ENCODE data around the gene KRTAP1-3.
"Not testable (repeated sequence)": the region's sequence is repeated elsewhere in the genome, so short reads cannot be mapped to it uniquely, and the experiment has no call there.

KRTAP1-3 gene

GRCh38 chr17:41034346-41034935 lies at the start of gene KRTAP1-3:
Gene KRTAP1-3 (minus strand): TSS chr17:41034874. CDS start chr17:41034821, 53 bp downstream.
- DNase-seq (ENCODE audit: low read depth in 2 of 2): not testable (repeated sequence)

- not testable (repeated sequence) for DNase-seq (ENCODE audit: low read depth in 2 of 2)
Measured at GRCh38 chr17:41084100-41084856, 49.6 kb upstream of the KRTAP1-3 start, which contains the start of gene KRTAP4-7. Gene KRTAP4-7 (plus strand): TSS chr17:41084150. CDS start chr17:41084207, 57 bp downstream.

GRCh38 chr17:41083427-41083826 lies 48.8 kb upstream of the KRTAP1-3 start:
- DNase-seq (ENCODE audit: low read depth in 2 of 2): not testable (repeated sequence)

- DNase-seq (ENCODE audit: low read depth in 2 of 2): no peak
Measured at GRCh38 chr17:41082626-41083025, 48.0 kb upstream of the KRTAP1-3 start.

- DNase-seq (ENCODE audit: low read depth in 2 of 2): no peak
Measured at GRCh38 chr17:41076788-41077187, 42.1 kb upstream of the KRTAP1-3 start.

GRCh38 chr17:41073676-41074075 lies 39.0 kb upstream of the KRTAP1-3 start:
- no peak for DNase-seq (ENCODE audit: low read depth in 2 of 2)

- DNase-seq (ENCODE audit: low read depth in 2 of 2): no peak
Measured at GRCh38 chr17:41071606-41072360, 37.1 kb upstream of the KRTAP1-3 start.

GRCh38 chr17:41069031-41069430 lies 34.4 kb upstream of the KRTAP1-3 start:
- no peak for DNase-seq (ENCODE audit: low read depth in 2 of 2)

GRCh38 chr17:41067281-41067680 lies 32.6 kb upstream of the KRTAP1-3 start:
- DNase-seq (ENCODE audit: low read depth in 2 of 2): no peak

GRCh38 chr17:41065829-41066624 lies 31.4 kb upstream of the KRTAP1-3 start, which contains the start of gene KRTAP2-4:
Gene KRTAP2-4 (minus strand): TSS chr17:41065879. CDS start chr17:41065845, 34 bp downstream.
- DNase-seq (ENCODE audit: low read depth in 2 of 2): no peak

- DNase-seq (ENCODE audit: low read depth in 2 of 2): not testable (repeated sequence)
Measured at GRCh38 chr17:41065016-41065689, 30.5 kb upstream of the KRTAP1-3 start.

- no peak for DNase-seq (ENCODE audit: low read depth in 2 of 2)
Measured at GRCh38 chr17:41064301-41064700, 29.6 kb upstream of the KRTAP1-3 start.

- DNase-seq (ENCODE audit: low read depth in 2 of 2): no peak
Measured at GRCh38 chr17:41063449-41063848, 28.8 kb upstream of the KRTAP1-3 start.

- DNase-seq (ENCODE audit: low read depth in 2 of 2): no peak
Measured at GRCh38 chr17:41061964-41062363, 27.3 kb upstream of the KRTAP1-3 start.

GRCh38 chr17:41060052-41060604 lies 25.5 kb upstream of the KRTAP1-3 start, which contains the start of gene KRTAP2-3:
Gene KRTAP2-3 (minus strand): TSS chr17:41060114. CDS start chr17:41060050, 64 bp downstream.
- no peak for DNase-seq (ENCODE audit: low read depth in 2 of 2)

- not testable (repeated sequence) for DNase-seq (ENCODE audit: low read depth in 2 of 2)
Measured at GRCh38 chr17:41059276-41060051, 24.8 kb upstream of the KRTAP1-3 start.

- DNase-seq (ENCODE audit: low read depth in 2 of 2): no peak
Measured at GRCh38 chr17:41058741-41059140, 24.1 kb upstream of the KRTAP1-3 start.

- no peak for DNase-seq (ENCODE audit: low read depth in 2 of 2)
Measured at GRCh38 chr17:41057547-41057946, 22.9 kb upstream of the KRTAP1-3 start.

GRCh38 chr17:41055130-41055529 lies 20.5 kb upstream of the KRTAP1-3 start, which contains the start of gene KRTAP2-2:
Gene KRTAP2-2 (minus strand): TSS chr17:41055230. CDS start chr17:41055211, 19 bp downstream.
- not testable (repeated sequence) for DNase-seq (ENCODE audit: low read depth in 2 of 2)

Measured in stimulated activated CD4-positive, alpha-beta T cell treated with anti-CD3 and anti-CD28 coated beads, Interleukin-15, amount 100 ng/mL, for 48 hours (primary cell).